NCI-H2196 (cell line): ENCODE measurements around the gene MXRA8.
A peak's percentile ranks its signal among the peaks of the same experiment; 100 is the strongest.
"Not testable (repeated sequence)": the region's sequence is repeated elsewhere in the genome, so short reads cannot be mapped to it uniquely, and the experiment has no call there.

Experiments
- DNase-seq: peaks from one replicate; lab custom pipeline; 2025; ENCODE audit not compliant: unreplicated experiment; lab: John Stamatoyannopoulos, UW

Gene MXRA8

DNA sequence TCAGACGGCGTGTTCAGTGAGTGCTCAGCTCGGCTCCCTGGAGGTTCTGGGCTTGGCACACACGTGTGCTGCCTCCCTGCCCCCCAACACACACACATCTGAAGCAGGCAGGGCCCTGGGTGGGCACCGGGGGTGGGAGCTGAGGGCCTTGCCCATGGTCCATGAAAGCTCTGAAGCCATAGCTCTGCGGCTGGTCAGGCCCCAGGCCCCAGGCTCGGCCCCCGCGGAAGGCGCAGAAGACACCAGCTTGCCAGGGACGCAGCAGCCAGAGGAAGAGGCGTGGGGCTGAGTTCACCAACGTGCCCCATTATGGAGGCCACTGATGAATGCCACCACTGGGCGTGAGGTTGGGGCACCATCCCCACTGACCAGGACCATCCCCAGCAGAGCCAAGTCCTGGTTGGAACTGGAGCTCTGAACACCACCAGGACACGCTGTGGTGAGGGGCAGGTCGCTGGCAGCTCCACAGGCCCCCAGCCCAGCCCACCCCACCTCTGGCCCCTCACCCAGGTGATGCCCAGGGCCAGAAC, 12.5 kb upstream of the MXRA8 start:
- no peak for DNase-seq

DNA sequence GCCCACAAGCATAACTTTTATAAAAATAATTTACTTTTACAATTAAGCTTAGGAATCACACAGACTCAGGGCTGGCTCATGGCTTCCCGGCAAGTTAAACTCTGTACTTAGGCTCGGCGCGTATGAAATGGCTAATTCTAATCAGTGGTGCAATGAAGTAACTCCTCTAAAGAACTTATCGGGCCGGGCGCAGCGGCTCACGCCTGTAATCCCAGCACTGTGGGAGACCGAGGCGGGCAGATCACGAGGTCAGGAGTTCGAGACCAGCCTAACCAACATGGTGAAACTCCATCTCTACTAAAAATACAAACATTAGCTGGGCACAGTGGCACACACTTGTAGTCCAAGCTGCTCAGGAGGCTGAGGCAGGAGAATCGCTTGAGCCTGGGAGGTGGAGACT, 11.7 kb upstream of the MXRA8 start:
- DNase-seq: not testable (repeated sequence)

DNA sequence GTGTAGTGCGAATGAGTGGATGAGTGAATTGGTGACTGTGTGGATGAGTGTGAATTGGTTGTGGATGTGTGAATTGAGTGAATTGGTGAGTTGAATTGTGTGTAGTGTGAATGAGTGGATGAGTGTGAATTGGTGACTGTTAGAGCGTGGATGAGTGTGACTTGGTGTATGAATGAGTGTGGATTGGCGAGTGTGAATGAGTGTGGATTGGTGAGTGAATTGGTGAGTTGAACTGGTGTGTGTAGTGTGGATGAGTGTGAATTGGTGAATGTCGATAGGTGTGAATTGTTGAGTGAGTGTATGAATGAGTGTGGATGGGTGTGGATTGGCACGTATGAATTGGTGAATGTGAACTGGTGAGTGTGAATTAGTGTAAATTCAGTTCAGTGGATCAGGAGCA, 9.0 kb upstream of the MXRA8 start:
- no peak for DNase-seq

DNA sequence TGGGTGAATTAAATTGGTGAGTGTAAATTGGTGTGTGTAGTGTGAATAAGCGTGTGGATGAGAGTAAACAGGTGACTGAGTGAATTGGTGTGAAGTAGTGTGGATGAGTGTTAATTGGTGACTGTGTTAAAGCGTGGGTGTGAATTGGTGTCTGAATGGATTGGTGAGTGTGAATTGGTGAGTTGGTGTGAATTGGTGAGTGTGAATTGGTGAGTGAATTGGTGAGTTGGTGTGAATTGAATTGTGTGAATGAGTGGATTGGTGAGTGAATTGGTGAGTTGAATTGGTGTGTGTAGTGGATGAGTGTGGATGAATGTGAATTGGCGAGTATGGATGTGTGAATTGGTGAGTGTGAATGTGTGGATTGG, 8.3 kb upstream of the MXRA8 start:
- no peak for DNase-seq

DNA sequence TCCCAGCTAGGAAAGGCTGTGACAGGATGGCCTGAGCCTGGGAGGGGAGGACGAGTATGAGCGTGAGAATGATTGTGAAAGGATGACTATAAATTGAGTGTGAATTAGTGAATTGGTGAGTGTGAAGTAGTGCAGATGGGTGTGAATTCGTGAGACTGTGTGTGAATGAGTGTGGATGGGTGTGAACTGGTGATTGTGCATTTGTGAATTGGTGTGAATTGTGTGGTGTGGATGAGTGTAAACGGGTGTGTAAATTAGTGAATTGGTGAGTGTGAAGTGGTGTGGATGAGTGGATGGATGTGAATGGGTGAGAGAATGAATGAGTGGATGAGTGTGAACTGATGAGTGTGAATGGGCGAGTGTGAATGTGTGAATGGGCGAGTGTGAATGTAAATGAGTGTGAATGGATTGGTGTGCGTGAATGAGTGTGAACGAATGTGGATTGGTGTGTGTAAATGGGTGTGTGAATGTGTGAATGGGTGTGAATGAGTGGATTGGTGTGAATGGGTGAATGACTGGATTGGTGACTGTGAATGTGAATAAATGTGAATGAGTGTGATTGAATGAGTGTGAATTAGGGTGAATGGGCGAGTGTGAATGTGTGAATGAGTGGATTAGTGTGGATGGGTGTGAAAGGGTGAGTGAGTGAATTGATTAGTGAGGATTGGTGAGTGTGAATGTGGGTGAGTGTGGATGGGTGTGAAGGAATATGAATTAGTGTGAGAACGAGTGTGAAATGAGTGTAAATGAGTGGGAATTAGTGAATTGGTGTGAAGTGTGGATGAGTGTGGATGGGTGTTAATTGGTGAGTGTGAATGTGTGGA, 7.7 kb upstream of the MXRA8 start:
- no peak for DNase-seq

DNA sequence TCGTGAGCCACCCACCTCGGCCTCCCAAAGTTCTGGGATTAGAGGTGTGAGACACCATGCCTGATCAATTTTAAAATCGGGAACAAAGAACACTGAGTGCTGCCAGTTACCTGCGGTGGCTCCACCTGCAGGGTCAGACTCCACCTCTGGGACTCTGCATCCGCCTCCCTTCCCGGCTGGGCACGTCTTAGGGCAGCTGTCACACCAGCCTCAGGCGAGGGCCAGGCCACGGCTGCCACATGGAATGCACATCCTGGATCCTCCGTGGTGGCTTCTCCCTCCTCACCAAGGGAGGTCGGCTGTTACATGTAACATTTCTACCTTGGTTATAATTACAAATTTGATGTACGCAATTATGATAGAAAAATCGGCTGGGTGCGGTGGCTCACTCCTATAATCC, 5.9 kb upstream of the MXRA8 start:
- DNase-seq: no peak

DNA sequence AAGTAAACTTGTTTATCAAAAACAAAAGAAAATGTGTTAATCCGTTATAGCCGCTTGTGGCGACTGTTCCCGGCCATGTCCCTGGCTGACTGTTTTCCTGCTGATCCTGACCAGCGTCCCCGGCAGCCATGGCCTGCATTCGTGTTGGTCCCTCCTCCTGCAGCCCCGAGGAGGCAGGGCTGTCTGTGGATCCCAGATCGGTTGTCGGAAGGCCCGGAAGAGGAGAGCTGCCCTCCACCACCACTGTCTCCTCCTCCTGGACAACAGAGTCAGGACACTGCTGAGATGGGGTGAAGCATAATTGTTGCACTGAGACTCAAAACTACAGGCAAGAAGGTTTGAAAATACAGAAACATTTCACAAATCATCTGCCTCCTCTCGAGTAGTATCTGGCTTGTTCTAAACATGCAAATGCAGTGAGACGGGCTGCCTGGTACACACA, 3.6 kb upstream of the MXRA8 start:
- DNase-seq: no peak

DNA sequence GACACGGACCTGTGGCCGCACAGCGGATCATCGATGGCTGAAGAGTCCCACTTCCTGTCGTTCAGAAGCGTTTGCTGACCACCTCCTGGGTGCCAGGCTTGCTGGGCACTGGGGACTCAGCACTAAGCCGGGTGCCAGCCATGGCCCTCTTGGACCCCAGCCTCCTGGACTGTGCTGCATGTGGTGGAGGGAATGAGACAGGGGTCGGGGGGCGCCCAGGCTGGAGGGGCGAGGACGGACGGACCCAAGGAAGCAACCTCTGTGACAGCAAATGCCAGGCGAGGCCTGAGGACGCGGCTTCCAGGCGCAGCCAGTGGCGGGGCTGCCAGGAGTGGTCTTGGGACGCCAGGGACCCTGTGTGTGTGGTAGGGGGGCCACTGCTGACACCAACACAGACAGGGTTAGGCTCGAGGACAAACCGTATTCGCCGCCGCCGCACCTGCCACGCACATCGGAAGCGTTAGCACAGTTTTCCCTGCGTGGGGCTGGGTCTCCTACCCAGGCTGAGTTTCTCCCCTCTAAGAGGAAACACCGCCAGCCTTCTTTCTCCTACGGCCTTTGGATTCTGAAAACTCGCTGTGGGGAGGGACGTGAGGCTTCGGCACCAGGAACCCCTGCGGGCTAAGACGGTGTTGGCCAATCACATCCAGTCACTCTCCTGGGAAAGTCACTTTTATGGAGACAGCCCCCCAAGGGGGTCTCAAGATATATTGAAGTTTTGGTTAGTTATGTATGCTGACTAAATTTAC, 3.1 kb upstream of the MXRA8 start:
- DNase-seq: no peak

DNA sequence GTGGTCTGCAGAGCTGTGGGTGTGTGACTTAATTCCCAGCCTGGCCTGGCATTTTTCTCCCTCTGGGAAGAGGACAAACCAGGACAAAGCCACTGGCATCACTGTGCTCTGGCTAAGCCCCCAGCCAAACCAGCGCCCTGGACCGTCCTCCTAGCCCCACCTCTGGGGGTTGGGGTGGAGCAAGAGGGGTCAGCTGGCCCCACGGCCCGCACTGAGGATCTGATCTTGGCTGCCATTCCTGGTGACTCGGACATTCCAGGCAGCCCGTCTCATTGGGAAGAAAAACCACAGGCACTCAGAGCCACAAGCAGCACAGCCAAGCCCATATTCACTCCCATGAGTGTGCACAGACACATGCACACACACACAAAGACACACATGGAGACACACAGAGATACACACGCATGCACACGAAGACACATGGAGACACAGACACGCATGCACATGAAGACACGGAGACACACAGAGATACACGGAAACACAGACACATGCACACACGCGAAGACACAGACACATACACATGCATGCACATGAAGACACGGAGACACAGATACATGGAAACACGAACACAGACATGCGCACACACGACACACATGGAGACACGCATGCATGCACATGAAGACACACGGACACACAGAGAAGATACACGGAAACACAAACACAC, 2.3 kb upstream of the MXRA8 start:
- peak; percentile 19 for DNase-seq

DNA sequence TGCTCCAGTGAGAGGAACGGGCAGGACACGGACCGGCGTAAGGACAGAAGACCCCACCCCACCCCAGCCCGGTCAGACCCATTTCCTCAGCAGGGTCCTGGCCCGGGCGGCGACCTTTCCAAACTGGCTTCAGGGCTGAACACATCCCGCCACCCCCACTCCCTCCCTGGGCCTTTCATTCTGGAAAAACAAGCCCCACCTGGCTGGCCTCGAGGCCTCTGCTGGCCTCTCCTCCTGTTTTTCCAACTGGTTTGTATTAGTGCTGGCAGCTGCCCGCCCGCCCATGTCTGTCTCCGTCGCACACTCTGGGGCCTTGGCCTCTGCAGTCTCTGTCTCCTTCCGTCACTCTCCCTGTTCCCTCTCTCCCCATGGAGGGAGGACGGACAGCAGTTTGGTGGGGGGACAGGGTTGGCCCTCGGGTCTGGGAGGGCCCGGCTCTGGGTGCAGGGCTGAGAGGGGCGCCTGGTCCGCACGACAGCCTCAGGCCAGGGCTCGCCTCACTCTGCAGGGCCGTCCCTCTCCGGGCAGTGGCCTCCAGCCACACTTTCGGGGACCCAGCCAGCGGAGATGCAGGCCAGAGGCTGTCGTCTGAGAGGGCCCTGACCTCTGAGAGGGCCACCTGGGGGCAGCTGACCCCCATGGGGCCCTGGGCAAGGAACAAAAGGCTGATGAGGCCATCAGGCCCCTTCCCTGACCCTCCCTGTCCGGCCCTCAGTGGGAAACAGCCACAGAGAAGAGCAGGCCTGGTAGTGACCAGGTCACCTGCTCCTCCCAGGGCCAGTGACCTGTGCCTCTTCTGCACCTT, 1.5 kb upstream of the MXRA8 start:
- DNase-seq: no peak

DNA sequence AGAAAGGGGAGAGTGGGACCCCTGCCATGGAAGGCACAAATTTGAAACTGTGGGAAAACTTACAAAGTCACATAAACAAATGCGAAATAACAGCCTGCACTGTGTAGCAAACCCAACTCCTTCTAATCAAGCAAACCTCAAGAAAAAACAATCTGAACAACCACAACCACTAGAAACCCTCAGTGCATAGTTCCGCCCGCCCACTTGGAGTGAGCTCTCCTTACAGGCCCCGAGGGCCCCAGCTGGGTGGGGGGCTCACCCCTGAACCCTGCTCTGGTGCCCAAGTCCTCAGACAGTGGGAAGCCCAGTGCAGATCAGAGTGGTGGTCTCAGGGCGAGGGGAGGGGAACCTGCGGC, 931 bp upstream of the MXRA8 start:
- DNase-seq: no peak

DNA sequence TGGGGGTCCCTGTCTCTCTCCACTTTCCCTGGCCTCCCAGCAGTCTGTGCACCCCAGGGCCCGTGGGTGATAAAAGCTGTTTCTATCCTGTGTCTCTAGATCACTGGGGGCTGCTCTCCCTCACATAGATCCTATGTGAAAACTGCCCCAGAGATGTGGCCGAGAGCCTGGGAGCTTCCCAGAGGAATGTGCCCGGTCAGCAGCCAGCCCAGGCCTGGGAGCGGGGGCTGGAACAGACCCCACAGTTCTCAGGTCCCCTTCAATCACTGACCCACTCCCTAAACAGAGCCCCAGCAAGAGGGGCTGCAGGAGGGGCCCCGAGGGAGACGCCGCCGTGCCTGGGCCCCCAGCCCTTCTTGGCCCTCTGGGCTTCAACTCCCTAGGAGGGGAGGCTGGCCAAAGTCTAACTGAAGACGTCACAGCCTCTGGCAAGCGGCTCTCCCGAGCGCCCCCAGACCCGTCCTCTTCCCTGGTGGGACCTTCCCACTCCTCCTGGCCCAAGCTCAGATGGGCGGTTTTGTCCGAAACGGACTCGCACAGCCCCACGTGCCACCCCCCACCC, 403 bp downstream of the MXRA8 start:
- DNase-seq: no peak

DNA sequence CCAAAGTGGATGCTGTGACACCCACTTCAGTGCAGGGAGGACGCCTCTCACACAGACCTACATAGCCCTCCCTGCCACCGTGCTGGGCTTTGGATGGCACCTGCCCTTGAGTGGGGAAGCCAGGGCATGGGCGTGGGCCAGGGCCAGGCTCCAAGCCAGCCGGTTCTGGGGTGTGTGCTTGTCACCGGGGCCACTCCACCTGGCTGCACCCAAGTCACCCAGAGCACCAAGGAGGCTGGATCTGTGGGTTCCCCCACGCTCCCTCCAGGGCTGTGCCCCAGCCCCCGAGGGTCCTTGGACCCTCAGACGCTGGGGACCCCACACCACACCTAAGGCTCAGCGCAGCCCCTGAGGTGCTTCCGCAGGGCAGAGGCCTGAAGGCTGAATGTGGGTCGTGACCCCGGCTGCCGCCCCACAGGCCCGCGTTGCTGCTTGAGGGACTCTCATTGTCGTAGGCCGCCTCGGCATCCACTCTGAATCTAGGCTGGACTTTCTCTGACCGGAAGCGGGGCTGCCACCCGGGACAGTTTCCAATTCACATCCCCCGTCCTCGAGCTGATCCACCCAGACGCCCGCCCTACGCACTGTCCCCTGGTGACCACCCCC, 1.5 kb downstream of the MXRA8 start:
- peak; percentile 20 for DNase-seq

DNA sequence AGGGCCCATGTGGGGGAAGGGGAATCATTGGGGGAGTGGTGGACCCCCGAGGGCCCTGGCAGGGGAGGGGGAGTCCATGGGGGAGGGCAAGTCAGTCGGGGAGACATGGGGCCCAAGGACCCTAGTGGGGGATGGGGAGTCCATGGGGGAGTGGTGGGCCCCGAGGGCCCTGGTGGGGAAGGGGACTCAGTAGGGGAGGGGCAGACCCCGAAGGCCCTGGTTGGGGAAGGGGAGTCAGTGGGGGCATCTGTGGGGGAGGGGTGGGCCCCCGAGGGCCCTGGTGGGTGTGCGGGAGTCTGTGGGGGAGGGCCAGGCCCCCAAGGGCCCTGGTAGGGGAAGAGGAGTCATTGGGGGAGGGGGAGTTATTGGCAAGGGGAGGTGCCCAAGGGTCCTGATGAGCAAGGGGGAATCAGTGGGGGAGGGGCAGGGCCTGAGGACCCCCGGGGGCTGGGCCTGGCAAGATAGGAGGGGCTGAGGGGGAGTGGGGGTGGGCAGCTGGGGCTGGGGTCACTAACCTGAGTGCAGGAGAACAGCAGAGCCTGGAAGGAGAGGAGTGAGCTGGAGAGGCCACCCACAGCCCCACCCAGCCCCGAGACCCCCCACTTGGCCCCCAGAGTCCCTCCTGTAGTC, 2.1 kb downstream of the MXRA8 start:
- no peak for DNase-seq

DNA sequence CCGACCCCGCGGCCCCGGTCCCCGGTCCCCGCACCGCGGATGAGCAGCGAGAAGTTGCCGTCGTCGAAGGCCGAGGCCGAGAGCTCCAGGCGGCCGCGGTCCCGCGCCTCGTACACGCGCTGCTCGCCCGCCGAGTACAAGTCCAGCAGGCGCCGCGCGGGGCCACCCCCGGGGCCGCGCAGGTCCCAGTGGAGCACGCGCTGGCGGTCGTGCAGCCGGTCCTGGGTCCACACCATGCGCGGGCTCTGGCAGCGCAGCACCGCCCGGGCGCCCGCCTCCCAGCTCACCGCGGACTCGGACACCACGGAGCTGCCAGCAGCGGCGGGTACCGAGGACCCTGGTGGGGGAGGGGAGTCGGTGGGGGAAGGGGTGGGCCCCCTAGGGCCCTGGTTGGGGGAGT, 2.9 kb downstream of the MXRA8 start:
- DNase-seq: peak; percentile 73

DNA sequence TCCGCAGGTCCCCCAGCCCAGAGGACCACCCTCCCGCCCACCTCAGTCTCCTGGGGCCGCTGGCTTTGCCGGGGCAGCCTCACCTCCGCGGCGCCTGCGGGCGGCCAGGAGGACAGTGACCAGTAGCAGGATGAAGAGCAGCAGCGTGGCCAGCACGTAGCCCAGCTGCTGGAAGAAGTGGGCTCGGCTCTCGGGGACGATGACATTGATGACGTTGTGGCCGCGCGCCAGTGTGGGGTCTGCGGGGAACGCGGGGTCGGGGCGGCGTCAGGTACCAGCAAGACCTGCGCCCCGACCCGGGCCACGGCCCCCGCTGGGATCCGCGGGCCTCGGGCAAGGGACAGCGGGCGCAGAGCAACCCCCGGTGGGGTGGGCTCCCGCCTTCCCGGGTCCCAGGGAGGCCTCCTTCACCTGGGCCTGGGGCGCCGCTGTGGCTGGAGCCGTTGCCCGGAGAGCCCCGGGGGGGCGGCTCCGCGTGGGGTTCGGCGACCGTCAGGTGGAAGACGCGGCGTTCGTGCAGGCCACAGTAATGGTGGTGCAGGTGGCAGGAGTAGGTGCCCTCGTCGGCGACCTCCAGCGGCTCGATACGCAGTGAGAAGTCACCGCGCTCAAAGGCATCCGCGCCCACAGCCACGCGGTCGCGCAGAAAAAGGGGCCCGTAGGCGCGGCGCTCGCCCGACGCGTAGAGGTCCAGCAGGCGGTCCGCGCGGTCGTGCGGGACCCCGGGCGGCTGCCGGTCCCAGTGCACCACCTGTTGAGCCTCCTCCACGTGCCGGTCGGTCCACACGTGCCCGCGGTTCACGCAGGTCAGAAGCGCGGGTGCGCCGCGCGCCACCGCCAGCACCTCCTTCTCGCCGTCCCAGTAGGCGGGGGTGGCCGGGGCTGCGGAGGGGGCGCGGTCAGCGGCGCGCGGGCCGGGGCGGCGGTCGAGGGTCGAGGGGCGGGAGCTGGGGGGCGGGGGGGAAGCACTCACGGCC, 3.8 kb downstream of the MXRA8 start:
- DNase-seq: no peak

DNA sequence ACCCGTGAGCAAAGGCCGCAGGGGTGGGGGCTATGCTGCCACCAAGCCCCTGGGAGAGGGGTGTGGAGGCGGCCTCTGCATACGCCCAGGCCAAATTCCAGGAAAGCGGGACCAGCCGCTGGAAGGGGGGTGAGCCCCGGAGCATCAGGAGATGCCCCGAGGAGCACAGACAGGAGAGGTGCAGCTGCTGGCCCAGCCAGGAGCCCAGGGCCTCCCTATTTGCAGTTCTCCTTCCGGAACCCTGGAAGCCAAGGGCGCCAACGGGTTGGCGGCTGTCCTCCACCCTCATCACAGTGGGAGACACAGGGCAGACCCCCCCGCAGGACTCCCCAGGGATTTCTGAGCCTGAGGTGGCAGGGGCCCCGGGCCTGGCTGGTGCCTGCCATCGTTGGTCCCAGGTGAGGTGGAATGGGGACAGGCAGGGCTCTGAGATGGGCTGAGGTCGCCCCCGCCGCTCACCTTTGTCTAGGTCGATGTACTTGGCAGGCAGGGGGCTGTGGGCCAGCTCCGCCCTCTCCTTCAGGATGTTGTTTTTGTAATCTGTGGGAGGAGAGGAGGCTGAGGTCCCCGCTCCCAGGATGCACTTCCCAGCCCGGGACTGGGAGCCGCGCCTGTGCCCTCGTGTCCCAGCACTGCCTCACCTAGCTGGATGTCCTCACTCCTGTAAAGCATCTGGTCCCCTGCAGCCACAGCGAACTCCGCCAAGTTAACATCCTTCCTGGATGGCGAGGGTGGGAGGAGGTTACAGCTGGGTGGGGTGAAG, 4.8 kb downstream of the MXRA8 start:
- DNase-seq: no peak
